Measurements from ENCODE around the gene PRKN. TPM values are rescaled to one million over a fixed set of nuclear protein-coding genes. Genes with fewer than 3 reads are reported as not detected.

Gene PRKN
- total and polyA plus RNA-seq, 2 donors (not counting 1 experiment from before 2014, with no cell fraction given), result 0.43 to 4.6 TPM

DNA sequence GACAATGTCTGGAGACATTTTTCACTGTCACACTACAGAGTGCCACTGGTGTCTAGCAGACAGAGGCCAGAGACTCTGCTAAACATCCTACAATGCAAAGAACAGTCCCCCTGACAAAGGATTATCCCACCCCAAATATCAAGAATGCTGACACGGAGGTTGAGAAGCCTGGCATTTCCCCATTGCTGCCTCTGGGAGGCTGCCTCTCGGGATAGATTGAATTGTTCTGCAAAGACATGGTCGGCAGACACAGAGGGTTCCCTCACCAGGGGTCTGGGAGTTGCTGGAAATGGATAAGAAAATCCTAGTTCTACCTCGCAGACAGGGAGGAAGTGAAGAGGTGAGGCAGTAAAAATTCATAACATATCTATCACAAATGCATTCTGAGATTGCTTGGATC lies 1287.3 kb downstream of the PRKN start:
- Histone ChIP-seq H3K4me3 (replicated peaks in 1 of 4; ENCODE audit: control extremely low read depth in 1 of 4, insufficient read depth in 1 of 4, low read depth in 3 of 4, low read length in 4 of 4) (no peak overlapping the region), H3K9ac (ENCODE audit: insufficient read depth, low read length) (no peak overlapping the region), H2AFZ (ENCODE audit: low read length) (no peak overlapping the region), H3K79me2 (ENCODE audit: control insufficient read depth, insufficient read depth, low read length) (no peaks in the 10 kb centered on the region), H3K4me1 (ENCODE audit: control insufficient read depth, extremely low read depth, insufficient read depth, low read length) (no peaks in the 10 kb centered on the region), H3K9me3 (ENCODE audit: control insufficient read depth, insufficient read depth, low read depth, low read length) (no peaks in the 10 kb centered on the region), H3K27ac (ENCODE audit: insufficient read depth, low read length) (no peak overlapping the region), H3K27me3 (ENCODE audit: control insufficient read depth, insufficient read depth, low read length) (no peaks in the 10 kb centered on the region), H3K36me3 (ENCODE audit: control insufficient read depth, insufficient read depth, low read length) (no peaks in the 10 kb centered on the region), H3K4me2 (ENCODE audit: extremely low read depth, insufficient read depth, low read length) (no peak overlapping the region), H4K20me1 (ENCODE audit: control insufficient read depth, extremely low read depth, insufficient read depth, low read length) (no peaks in the 10 kb centered on the region)
- DNase-seq (ENCODE audit: low read depth in 2 of 2), result no peak
- TF ChIP-seq, protein P1, sequence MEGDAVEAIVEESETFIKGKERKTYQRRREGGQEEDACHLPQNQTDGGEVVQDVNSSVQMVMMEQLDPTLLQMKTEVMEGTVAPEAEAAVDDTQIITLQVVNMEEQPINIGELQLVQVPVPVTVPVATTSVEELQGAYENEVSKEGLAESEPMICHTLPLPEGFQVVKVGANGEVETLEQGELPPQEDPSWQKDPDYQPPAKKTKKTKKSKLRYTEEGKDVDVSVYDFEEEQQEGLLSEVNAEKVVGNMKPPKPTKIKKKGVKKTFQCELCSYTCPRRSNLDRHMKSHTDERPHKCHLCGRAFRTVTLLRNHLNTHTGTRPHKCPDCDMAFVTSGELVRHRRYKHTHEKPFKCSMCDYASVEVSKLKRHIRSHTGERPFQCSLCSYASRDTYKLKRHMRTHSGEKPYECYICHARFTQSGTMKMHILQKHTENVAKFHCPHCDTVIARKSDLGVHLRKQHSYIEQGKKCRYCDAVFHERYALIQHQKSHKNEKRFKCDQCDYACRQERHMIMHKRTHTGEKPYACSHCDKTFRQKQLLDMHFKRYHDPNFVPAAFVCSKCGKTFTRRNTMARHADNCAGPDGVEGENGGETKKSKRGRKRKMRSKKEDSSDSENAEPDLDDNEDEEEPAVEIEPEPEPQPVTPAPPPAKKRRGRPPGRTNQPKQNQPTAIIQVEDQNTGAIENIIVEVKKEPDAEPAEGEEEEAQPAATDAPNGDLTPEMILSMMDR (conservative IDR thresholded peaks at IDR 0.05 in 1 of 2, IDR thresholded peaks at IDR 0.05 in 1 of 2; ENCODE audit: low read depth in 1 of 2, low read length in 2 of 2), result no peak
- no peak for TF ChIP-seq EZH2 (IDR thresholded peaks at IDR 0.05; ENCODE audit: low read length, missing control alignments)

DNA sequence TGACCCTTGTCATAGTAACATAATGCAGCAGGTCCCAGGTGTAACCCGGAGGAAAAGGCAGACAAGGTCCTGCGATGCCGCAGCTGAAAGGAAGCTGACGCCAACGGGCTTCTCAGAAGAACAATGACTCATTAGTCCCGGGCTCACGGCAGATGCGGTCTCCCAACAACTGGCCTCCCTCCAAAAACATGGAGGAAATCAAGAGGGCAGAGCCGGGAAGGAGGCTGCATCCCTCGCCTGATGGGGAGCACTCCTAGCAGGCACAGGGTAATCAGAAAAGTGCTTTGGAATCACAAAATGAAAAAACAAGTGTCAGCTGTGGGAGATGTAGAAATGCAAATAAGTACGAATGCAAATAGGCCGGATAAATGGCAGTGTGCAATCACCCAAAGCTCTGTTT lies 1288.5 kb downstream of the PRKN start:
- H3K27me3 ChIP-seq (ENCODE audit: control insufficient read depth, insufficient read depth, low read length), result no peaks in the 10 kb centered on the region
- no peak overlapping the region for H3K4me2 ChIP-seq (ENCODE audit: extremely low read depth, insufficient read depth, low read length)
- no peaks in the 10 kb centered on the region for H3K36me3 ChIP-seq (ENCODE audit: control insufficient read depth, insufficient read depth, low read length)
- H3K79me2 ChIP-seq (ENCODE audit: control insufficient read depth, insufficient read depth, low read length), result no peaks in the 10 kb centered on the region
- no peak overlapping the region for H3K9ac ChIP-seq (ENCODE audit: insufficient read depth, low read length)
- TF ChIP-seq, protein P1 (conservative IDR thresholded peaks at IDR 0.05 in 1 of 2, IDR thresholded peaks at IDR 0.05 in 1 of 2; ENCODE audit: low read depth in 1 of 2, low read length in 2 of 2), result no peak
- TF ChIP-seq EZH2 (IDR thresholded peaks at IDR 0.05; ENCODE audit: low read length, missing control alignments), result no peak
- peak; percentile 94 to 97 for DNase-seq (ENCODE audit: low read depth in 2 of 2)
- peak overlapping the region; percentile 69 for H3K27ac ChIP-seq (ENCODE audit: insufficient read depth, low read length)
- no peaks in the 10 kb centered on the region for H3K4me1 ChIP-seq (ENCODE audit: control insufficient read depth, extremely low read depth, insufficient read depth, low read length)
- peak overlapping the region; percentile 15 for H2AFZ ChIP-seq (ENCODE audit: low read length)
- H3K4me3 ChIP-seq (replicated peaks in 1 of 4; ENCODE audit: control extremely low read depth in 1 of 4, insufficient read depth in 1 of 4, low read depth in 3 of 4, low read length in 4 of 4), result no peak overlapping the region
- no peaks in the 10 kb centered on the region for H4K20me1 ChIP-seq (ENCODE audit: control insufficient read depth, extremely low read depth, insufficient read depth, low read length)
- H3K9me3 ChIP-seq (ENCODE audit: control insufficient read depth, insufficient read depth, low read depth, low read length), result no peaks in the 10 kb centered on the region

- H3K4me2 ChIP-seq (ENCODE audit: extremely low read depth, insufficient read depth, low read length), result no peak overlapping the region
- no peaks in the 10 kb centered on the region for H3K36me3 ChIP-seq (ENCODE audit: control insufficient read depth, insufficient read depth, low read length)
- peak overlapping the region; percentile 69 for H3K27ac ChIP-seq (ENCODE audit: insufficient read depth, low read length)
- peak overlapping the region; percentile 15 for H2AFZ ChIP-seq (ENCODE audit: low read length)
- no peaks in the 10 kb centered on the region for H4K20me1 ChIP-seq (ENCODE audit: control insufficient read depth, extremely low read depth, insufficient read depth, low read length)
- no peak overlapping the region for H3K9ac ChIP-seq (ENCODE audit: insufficient read depth, low read length)
- no peaks in the 10 kb centered on the region for H3K4me1 ChIP-seq (ENCODE audit: control insufficient read depth, extremely low read depth, insufficient read depth, low read length)
- TF ChIP-seq, protein P1 (conservative IDR thresholded peaks at IDR 0.05 in 1 of 2, IDR thresholded peaks at IDR 0.05 in 1 of 2; ENCODE audit: low read depth in 1 of 2, low read length in 2 of 2), result no peak
- no peak for TF ChIP-seq EZH2 (IDR thresholded peaks at IDR 0.05; ENCODE audit: low read length, missing control alignments)
- H3K9me3 ChIP-seq (ENCODE audit: control insufficient read depth, insufficient read depth, low read depth, low read length), result no peaks in the 10 kb centered on the region
- H3K27me3 ChIP-seq (ENCODE audit: control insufficient read depth, insufficient read depth, low read length), result no peaks in the 10 kb centered on the region
- H3K4me3 ChIP-seq (replicated peaks in 1 of 4; ENCODE audit: control extremely low read depth in 1 of 4, insufficient read depth in 1 of 4, low read depth in 3 of 4, low read length in 4 of 4), result no peak overlapping the region
- DNase-seq (ENCODE audit: low read depth in 2 of 2), result no peak
- H3K79me2 ChIP-seq (ENCODE audit: control insufficient read depth, insufficient read depth, low read length), result no peaks in the 10 kb centered on the region
Observed at GRCh38 chr6:161438430-161439030, 1289.0 kb downstream of the PRKN start.

All from fibroblast of lung (primary cell).